G401 (cell line): ENCODE measurements around the gene FRY. TPM values are rescaled to one million over a fixed set of nuclear protein-coding genes. Genes with fewer than 3 reads are reported as not detected.

Experiments
- DNase-seq: peaks from one replicate; pipeline ENCODE4 v3.0.0-alpha.2; 2015; ENCODE audit warnings: low spot score
- in situ Hi-C: cut with HindIII; loops from 2 replicates; pipeline ENCODE4 v1.10.0; 2016; ENCODE audit warnings: low sequenced_read_pairs, mixed read lengths
- total RNA-seq: library from RNA; depleted of rRNA; stranded (reverse); fragments of >200 nt; shearing (Covaris generic); gene quantifications from 2 replicates; pipeline ENCODE4 v1.2.3, GENCODE V29; 2014

FRY gene
- total RNA-seq, 1 experiment from 2014 or later, result 3.1 TPM

DNA sequence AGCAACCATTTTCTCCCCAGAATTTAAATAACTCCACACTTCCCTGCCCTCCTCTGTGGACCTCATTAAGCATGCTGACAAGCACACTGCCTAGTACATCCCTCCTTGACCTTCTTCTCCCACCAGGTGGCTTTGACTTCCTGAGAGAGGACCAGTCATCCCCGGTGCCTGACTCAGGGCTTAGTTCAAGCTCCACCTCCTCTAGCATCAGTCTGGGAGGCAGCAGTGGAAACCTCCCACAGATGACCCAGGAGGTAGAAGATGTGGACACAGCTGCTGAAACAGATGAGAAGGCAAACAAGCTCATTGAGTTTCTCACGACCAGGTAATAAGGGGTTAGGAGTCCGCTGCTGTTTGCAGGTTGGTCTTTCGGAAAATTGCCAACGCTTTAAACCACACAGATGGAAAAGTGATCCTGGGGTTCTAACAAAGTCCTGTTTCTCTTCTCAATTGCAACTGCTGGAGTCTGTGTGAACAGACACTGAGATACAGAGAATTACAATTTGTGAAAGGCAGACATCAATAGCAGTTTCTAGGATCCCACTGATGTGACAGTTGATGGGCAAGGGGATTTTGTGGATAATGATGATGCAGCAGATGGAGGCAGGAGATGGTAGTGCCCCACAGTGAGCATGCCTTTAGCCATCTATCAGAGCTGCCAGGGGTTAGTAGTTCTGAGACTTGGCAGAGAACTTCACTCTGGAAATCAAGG lies 196.9 kb downstream of the FRY start:
- in situ Hi-C loops, result no loop called here
- DNase-seq, result no peak

DNA sequence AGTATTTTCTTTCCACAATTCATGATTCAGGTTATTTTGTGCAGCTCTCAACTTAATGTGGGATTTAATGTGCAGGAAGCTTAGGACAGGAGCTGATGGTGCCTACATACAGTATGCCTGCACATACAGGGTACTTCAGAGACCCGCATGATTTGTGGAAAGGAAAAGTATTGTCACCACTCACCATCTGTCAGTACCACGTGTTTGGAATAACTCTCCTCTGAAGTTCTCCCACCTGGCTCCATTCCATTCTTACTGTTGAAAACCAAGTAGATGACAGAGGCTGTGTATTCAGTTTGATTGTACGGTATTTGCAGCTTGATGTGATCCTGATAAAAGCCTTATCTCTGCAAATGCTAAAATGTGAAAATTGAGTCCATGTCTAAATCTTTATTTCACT lies 197.9 kb downstream of the FRY start:
- in situ Hi-C loops, result no loop called here
- DNase-seq, result peak; percentile 71

DNA sequence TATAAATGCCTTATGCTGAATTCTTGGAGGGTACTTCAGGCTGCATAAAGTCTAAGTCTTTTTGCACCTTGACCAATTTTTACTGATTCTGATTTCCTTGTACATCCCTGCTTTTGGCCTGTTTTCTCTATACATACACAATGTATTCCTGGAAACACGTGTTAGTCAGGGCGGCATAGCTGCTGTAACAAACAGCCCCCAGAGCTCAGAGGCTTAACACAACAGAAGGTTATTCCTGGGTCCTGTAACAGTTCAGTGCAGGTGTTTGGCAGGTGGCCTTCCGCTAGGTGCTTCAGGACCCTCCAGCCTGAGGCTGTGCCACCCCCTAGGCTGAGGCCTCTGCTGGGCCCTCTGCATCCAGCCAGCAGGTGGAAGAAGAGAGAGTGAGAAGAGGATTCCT lies 200.7 kb downstream of the FRY start:
- in situ Hi-C loops, result no loop called here
- DNase-seq, result no peak

DNA sequence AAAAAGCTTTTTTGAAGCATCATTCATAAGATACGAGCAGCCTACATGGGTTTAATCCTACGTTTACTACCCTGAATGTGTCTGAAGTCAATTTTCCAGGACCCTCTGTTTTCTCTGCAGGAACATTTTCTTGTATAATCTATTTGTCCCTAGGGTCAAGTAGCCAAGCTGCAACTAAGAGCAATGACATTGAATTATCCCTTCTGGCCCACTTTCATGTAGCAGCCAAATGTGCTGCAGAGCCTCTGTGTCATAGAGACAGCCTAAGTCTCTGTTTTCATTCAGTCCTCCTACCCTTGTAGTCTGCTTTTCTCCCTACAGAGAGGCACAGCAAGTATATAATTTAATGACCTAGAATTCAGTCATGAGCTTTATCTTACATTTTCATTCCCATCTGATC lies 201.5 kb downstream of the FRY start:
- no peak for DNase-seq
- in situ Hi-C loops, result no loop called here

DNA sequence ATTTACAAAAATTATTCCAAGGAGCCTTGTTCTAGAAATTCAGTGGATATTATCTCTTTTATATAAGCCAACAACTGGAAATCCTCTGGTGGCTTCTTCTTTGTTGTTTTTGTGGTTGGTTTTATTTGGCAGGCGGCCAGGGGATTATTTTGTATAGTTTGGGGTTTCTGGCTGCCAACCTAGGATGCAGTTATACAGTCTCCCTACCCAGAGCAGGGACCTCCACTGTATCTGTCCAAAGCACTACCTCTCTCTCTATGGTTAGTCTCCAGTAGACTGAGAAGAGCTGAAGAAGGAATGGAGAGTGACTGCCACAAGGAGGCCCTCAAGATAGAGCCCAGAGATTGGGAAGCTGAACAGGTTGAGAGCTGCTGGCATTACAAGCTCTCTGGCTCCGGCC lies 203.3 kb downstream of the FRY start:
- no peak for DNase-seq
- in situ Hi-C loops, result no loop called here

DNA sequence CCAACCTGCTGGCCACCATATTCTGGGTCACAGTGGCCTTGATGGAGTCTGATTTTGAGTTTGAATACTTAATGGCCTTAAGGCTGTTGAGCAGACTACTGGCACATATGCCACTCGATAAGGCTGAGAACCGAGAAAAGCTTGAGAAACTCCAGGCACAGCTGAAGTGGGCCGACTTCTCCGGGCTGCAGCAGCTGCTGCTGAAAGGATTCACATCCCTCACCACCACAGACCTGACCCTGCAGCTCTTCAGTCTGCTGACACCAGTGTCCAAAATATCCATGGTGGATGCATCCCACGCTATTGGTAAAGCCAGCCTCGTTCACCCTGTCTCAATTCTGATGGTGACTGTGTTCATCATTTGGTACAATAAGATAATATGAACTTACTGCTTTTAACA lies 206.1 kb downstream of the FRY start:
- no peak for DNase-seq
- in situ Hi-C loops, result no loop called here

DNA sequence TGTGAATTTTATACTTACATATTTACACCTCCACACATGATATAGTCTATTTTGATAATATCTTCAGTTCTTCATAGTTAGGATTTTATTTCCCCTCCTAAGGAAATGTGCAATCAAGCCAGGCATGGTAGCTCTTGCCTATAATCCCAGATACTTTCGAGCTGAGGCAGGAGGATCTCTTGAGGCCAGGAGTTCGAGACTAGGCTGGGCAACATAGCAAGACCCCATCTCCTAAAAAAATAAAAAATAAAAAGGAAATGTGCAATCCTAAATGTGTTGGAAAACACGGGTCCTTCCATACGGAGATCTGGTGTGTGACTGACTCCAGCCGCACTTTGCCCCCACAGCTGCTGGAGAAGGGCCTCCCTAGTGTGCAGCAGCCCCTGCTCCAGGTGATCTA lies 212.1 kb downstream of the FRY start:
- in situ Hi-C loops, result no loop called here
- DNase-seq, result no peak

DNA sequence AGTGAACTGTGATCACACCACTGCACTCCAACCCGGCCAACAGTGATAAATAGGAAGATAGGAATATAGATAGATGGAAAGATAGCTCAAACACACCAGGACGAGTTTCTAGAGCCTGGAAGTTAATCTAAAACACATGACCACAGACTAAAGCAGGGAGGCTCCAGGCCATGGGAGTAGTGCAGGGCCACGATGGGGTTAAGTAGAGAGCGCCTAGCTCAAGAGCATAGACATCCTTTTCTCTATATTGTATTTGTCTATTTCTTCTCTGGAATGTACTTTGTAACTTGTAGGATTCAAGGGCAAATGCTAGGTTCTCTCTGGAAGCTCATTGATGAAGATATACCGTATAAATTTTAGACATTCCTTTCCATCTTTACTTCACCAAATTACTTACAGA lies 214.0 kb downstream of the FRY start:
- in situ Hi-C loops, result no loop called here
- DNase-seq, result no peak

DNA sequence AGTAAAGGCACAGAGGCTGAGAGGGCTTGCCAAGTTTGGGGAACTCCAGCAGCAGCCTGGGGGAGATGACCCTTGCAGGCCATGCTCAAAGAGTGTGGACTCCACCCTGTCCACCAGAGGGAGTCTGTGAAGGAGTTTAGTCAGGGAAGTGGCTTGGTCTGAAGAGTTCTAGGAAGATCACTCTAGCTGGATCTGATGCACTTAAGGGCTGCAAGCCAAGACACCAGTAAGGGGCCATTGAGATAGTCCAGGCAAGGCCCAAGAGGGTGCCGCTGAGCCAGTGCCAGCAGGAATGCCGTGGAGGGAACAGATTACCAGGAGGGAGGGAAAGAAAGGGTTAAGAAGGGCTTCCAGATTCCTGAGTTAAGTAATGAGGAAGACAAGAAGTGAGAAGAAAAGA lies 214.9 kb downstream of the FRY start:
- DNase-seq, result peak; percentile 28
- in situ Hi-C loops, result no loop called here

DNA sequence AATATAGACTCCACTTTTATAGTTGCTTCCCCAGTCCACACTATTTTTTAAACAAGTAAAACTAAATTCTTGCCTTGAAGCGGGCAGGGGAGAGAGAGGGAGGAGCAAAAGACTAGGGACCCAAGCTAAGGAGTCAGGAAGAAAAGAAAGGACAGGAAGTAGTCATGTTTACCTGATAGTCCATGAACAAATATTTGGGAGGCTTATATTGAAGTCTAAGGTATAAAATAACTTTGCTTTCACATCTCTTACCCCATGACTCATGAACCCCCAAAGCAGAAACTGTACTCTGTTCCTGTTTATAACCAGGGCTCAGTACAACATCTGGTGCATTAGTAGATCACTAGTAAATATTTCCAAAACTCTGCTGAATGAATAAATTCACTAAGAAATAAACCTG lies 216.3 kb downstream of the FRY start:
- in situ Hi-C loops, result no loop called here
- DNase-seq, result no peak

DNA sequence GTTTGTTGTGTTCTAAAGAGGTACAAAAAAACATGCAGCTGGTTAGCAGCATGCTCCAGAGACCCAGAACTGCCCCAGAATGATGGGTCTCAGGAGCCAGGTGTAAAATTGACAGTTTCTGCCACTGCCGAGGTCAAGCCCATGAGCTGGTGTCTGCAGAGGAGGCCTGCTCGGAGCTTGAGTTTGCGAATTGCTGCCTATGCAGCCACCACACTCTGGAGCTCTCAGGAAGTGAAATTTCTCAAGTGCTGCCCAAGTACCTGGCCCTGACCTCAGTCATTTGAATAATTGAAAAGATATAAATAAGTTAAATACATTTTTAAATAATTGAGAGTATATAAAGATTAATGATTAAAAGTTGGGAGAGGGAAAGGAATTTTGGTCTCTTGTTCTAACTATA lies 217.2 kb downstream of the FRY start:
- in situ Hi-C loops, result no loop called here
- no peak for DNase-seq

DNA sequence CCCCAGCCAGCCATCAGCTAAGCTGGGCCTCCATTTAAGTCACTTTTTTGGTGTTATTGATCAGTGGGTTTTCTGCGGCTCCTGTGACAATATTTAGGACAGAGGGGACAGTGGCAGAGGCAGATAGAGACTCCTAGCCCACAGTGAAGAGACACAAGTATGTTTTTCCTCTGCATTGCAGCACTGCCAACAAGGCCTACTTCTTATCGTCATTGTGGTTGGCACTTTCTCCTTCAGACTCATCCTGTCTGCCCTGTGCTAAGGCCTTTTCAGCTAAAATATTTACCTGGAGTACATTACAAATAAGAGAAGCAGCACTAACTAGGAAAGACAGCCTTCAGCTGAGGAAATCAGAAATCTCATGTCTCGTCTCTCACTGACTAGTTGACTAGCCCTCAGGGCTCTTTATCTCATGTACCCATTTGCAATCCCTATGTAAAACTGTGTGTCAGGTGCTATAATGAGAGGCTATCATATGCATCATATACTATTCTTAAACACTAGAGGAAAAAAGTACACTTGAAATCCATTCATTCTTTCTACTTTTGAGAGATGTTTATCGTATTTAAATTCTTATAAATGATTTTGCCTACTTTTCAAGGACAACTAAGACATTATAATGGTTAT lies 221.4 kb downstream of the FRY start:
- DNase-seq, result no peak
- in situ Hi-C loops, result no loop called here

DNA sequence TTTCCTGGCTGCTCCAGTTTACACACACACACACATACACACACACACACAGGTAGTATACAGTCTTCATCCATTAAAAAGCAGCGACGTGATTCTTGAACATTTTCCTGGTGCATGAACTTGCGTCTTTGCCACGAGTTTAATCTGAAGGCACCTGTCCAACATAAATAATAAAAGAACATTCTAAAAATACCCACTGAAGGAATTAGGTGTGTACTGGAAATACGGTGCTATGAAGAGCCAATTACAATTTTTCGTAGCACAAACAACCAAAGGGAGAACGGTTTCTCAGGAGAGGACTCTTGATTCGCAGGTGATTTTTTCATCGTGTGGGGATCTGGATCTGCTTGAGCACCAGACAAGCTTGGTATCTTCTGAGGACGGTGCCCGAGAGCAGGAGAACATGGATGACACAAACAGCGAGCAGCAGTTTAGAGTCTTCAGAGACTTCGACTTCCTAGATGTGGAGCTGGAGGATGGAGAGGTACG lies 222.4 kb downstream of the FRY start:
- DNase-seq, result no peak
- in situ Hi-C loops, result no loop called here

DNA sequence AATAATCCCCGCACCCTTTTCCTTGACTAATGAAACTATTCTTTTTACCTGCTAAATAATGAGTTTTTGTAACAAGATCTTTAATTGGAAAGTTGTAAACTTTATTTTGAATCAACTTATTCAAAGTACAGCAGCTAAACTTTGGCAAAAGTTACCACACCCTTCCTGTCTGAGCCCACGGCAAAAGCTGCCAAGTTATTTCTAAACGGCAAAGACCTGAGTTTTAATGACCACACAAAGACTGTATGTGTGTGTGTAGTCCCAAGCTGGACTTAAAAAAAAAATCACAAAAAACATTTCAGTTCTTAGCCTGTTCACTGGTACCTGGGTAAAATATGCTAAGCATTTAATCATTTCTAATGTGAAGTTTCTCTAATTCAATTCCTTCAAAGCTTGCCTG lies 222.8 kb downstream of the FRY start:
- in situ Hi-C loops, result no loop called here
- DNase-seq, result no peak

DNA sequence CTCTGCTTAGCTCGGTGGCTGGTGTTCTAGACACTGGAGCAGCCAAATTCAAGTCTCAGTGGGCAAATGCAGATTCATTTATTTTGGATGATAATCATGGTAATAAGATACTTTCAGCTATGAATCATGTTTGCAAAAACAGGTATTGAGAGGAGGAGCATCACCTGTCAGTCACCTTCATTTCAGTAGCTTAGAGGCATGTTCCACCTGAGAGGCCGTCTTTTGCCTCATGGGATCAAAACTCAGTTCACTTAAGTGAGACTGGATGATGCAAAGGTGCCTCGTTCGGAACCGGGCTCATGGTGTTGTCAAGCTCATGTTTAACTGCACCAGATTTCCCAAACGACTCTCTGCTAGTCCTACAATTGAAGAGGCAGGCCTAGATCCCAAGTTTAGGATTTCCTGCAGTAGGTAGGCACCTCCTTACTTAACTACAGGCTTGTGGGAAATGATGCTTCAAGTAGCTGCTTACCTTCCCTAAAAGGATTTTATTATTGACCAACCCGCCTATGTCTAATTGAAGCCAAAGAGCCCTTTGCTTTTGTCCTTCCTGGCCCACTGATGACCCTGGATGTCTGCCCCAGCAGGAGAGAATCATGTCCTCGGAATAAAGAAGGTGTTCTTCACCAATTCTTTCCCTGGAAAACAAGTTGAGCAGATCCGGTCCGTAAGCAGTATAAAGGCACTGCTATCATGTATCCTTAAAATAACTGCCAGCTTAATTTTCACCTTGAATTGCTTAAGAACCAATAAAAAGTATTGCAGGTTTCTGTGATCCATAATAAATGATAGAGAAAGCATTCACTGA lies 223.5 kb downstream of the FRY start:
- DNase-seq, result no peak
- in situ Hi-C loops, result no loop called here

DNA sequence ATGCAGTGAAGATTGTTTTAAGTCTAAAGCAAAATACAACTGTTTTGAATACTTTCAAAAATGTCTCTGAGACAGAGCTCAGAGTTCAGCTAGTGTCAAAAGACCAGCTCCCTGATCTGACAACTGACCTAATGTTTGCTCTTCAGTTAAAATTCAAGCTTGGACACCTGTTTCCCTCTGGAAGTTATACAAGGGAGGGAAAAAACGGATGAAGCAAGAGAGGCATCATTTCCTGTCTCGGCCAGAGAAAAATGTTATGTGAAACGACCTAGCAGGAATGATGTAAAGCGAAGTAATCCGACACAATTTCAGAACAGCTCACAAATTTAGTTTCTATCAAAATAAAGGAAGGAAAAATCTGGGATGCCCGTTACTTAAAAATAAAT lies 224.1 kb downstream of the FRY start:
- DNase-seq, result no peak
- in situ Hi-C loops, result no loop called here

DNA sequence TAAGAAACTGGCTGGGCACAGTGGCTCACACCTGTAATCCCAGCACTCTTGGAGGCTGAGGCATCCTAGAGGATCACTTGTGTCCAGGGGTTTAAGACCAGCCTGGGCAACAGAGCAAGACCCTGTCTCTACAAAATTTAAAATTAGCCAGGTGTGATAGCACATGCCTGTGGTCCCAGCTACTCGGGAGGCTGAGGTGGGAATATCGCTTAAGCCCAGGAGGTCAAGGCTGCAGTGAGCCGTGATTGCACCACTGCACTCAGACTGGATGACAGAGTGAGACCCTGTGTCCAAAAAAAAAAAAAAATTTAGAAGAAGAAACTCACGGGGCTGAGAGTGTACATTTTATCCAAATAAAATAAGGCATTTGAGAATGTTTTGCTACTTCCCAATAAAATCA lies 224.7 kb downstream of the FRY start:
- in situ Hi-C loops, result no loop called here
- no peak for DNase-seq

DNA sequence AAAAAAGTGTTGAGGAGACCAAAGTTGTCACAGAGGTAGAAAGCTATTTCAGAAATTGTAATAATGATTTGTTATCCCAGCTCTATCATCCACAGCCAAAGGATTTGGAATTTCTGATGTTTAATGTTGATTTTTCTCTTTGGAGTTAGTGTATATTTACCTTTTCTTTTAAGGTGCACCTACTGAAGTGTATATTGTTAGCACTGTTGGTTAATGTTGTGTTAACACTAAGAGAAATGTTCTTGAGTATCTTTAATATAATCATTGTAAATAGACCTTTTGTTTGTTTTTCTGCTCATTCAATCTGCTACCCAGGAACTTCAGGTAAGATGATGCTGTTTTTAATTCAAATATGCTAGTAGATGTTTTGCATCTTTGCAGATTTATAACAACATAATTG lies 226.1 kb downstream of the FRY start:
- no peak for DNase-seq
- in situ Hi-C loops, result no loop called here

DNA sequence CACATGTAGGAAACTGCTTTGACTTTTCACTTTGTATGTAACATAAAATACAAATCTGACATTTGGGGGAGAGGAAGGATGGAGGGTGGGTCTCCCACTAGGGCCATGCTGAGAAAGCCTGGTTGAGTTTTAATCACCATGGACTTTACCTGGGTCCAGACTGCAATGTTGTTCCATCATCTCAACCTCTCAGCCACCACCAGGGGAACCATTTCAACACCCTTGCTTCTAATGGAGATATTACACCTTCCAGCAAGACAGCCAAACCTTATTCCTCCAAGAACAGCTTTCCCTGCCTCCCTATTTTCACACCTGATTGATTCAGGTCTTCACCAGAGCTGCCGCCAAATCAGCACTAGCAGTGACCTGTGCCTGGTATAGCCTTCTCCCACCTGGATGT lies 227.5 kb downstream of the FRY start:
- DNase-seq, result no peak
- in situ Hi-C loops, result no loop called here

DNA sequence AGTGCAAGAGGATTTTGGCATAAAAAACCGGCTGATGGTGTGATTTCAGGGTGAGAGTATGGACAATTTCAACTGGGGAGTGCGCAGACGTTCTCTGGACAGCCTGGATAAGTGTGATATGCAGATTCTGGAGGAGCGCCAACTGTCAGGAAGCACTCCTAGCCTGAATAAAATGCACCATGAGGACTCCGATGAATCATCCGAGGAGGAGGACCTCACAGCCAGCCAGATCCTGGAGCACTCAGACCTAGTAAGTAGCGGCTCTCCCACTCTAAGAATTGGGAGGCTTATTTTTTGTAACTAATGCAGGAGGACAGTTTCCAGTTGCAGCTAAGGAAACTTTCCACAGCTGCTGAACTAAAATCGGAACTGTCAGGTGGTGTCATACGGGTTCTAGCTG lies 230.0 kb downstream of the FRY start:
- in situ Hi-C loops, result no loop called here

More for the DNA sequence above, 230.0 kb downstream of the FRY start:
- peak; percentile 75 for DNase-seq
